Fibroblast of lung (primary cell): ENCODE measurements around the gene EEF2K. TPM values are rescaled to one million over a fixed set of nuclear protein-coding genes. Genes with fewer than 3 reads are reported as not detected.

Experiments used
- DNase-seq, 2 donors: peaks; one replicate each; pipeline versions ENCODE4 v3.0.0 to v3.0.0-alpha.2; 2010; ENCODE audit warnings: low read depth in 2 of 2
- H2AFZ ChIP-seq: 2 replicates; pipeline ENCODE4 v1.5.1; 2012; ENCODE audit warnings: low read length, control low read depth, inconsistent platforms
- H3K27ac ChIP-seq: 2 replicates; pipeline ENCODE4 v1.5.1; 2011; ENCODE audit warnings: low read length, control low read depth; ENCODE audit not compliant: insufficient read depth
- H3K27me3 ChIP-seq: 2 replicates; pipeline ENCODE4 v1.5.1; 2011; ENCODE audit warnings: mild to moderate bottlenecking, low read length; ENCODE audit not compliant: control insufficient read depth, insufficient read depth
- H3K36me3 ChIP-seq: 2 replicates; pipeline ENCODE4 v1.5.1; 2011; ENCODE audit warnings: low read length; ENCODE audit not compliant: control insufficient read depth, insufficient read depth
- H3K4me1 ChIP-seq: 2 replicates; pipeline ENCODE4 v1.5.1; 2011; ENCODE audit warnings: low read length; ENCODE audit not compliant: control insufficient read depth, insufficient read depth; ENCODE audit errors: extremely low read depth
- H3K4me2 ChIP-seq: 2 replicates; pipeline ENCODE4 v1.5.1; 2011; ENCODE audit warnings: low read length, control low read depth; ENCODE audit not compliant: insufficient read depth; ENCODE audit errors: extremely low read depth
- H3K4me3 ChIP-seq, 4 experiments: fragments of 200-600 bp in 1 of 4; sonication (generic) in 1 of 4; replicated peaks in 1 of 4; 2 replicates each; pipeline ENCODE4 v1.5.1; 2011 to 2016; ENCODE audit warnings: low read length in 4 of 4, low read depth in 3 of 4, mild to moderate bottlenecking in 3 of 4, control low read depth in 2 of 4, inconsistent platforms in 1 of 4, mixed read lengths in 1 of 4; ENCODE audit not compliant: insufficient read depth in 1 of 4; ENCODE audit errors: control extremely low read depth in 1 of 4
- H3K79me2 ChIP-seq: 2 replicates; pipeline ENCODE4 v1.5.1; 2012; ENCODE audit warnings: mild to moderate bottlenecking, low read length, inconsistent platforms; ENCODE audit not compliant: control insufficient read depth, insufficient read depth
- H3K9ac ChIP-seq: 2 replicates; pipeline ENCODE4 v1.5.1; 2011; ENCODE audit warnings: mild to moderate bottlenecking, low read length, control low read depth; ENCODE audit not compliant: insufficient read depth
- H3K9me3 ChIP-seq: 2 replicates; pipeline ENCODE4 v1.5.1; 2012; ENCODE audit warnings: low read depth, low read length; ENCODE audit not compliant: control insufficient read depth, insufficient read depth
- H4K20me1 ChIP-seq: 2 replicates; pipeline ENCODE4 v1.5.1; 2011; ENCODE audit warnings: low read length; ENCODE audit not compliant: control insufficient read depth, insufficient read depth; ENCODE audit errors: extremely low read depth
- CTCF ChIP-seq, 2 donors: IDR thresholded peaks in 1 of 2; conservative IDR thresholded peaks in 1 of 2; 1 replicate in 1 of 2; 2 replicates in 1 of 2; pipeline ENCODE4 v1.5.1; 2011 to 2012; ENCODE audit warnings: low read length in 2 of 2, control low read depth in 1 of 2, inconsistent platforms in 1 of 2, low read depth in 1 of 2, mild to moderate bottlenecking in 1 of 2
- EZH2 ChIP-seq: IDR thresholded peaks from 2 replicates; pipeline ENCODE4 v1.5.1; 2012; ENCODE audit warnings: low read length, control low read depth, mild to moderate bottlenecking; ENCODE audit errors: missing control alignments
- polyA plus RNA-seq, 2 donors: library from polyadenylated mRNA; depleted of rRNA in 1 of 2; stranded (reverse) in 1 of 2; unstranded in 1 of 2; fragments of >200 nt; gene quantifications; 2 replicates each; pipeline ENCODE4 v1.2.1, GENCODE V29; 2011 to 2012; ENCODE audit warnings: missing spikeins in 1 of 2
- total RNA-seq: library from RNA; depleted of rRNA; stranded (reverse); fragments of >200 nt; gene quantifications from 2 replicates; pipeline ENCODE4 v1.2.1, GENCODE V29; 2014

Gene EEF2K
- total and polyA plus RNA-seq, 2 donors (not counting 1 experiment from before 2014, with no cell fraction given), result 8.9 to 22.6 TPM

GRCh38 chr16:22326771-22327445 lies 120.8 kb downstream of the EEF2K start:
- no peak for DNase-seq
- Histone ChIP-seq H3K27ac (no peak overlapping the region), H3K4me1 (no peaks in the 10 kb centered on the region), H3K36me3 (peaks cover 29% of the 10 kb centered on the region), H2AFZ (no peak overlapping the region), H3K4me2 (no peak overlapping the region), H3K27me3 (no peaks in the 10 kb centered on the region), H3K79me2 (no peaks in the 10 kb centered on the region), H3K9me3 (no peaks in the 10 kb centered on the region), H3K9ac (no peak overlapping the region), H3K4me3 (no peak overlapping the region), H4K20me1 (no peaks in the 10 kb centered on the region)
- TF ChIP-seq CTCF (conservative IDR thresholded peaks at IDR 0.05 in 1 of 2, IDR thresholded peaks at IDR 0.05 in 1 of 2; ENCODE audit: low read depth in 1 of 2, low read length in 2 of 2) (no peak), EZH2 (no peak)

GRCh38 chr16:22327446-22327775 lies 121.3 kb downstream of the EEF2K start:
- peaks cover 28% of the 10 kb centered on the region for H3K36me3 ChIP-seq
- no peaks in the 10 kb centered on the region for H3K9me3 ChIP-seq
- H3K27me3 ChIP-seq, result no peaks in the 10 kb centered on the region
- no peaks in the 10 kb centered on the region for H4K20me1 ChIP-seq
- no peak overlapping the region for H3K4me2 ChIP-seq
- no peak overlapping the region for H3K4me3 ChIP-seq
- H2AFZ ChIP-seq, result no peak overlapping the region
- no peak overlapping the region for H3K9ac ChIP-seq
- TF ChIP-seq CTCF (conservative IDR thresholded peaks at IDR 0.05 in 1 of 2, IDR thresholded peaks at IDR 0.05 in 1 of 2; ENCODE audit: low read depth in 1 of 2, low read length in 2 of 2) (no peak), EZH2 (no peak)
- no peak for DNase-seq
- H3K4me1 ChIP-seq, result no peaks in the 10 kb centered on the region
- H3K27ac ChIP-seq, result no peak overlapping the region
- no peaks in the 10 kb centered on the region for H3K79me2 ChIP-seq

- Histone ChIP-seq H2AFZ (no peak overlapping the region), H3K4me1 (no peaks in the 10 kb centered on the region), H3K27ac (no peak overlapping the region), H4K20me1 (no peaks in the 10 kb centered on the region), H3K27me3 (no peaks in the 10 kb centered on the region), H3K36me3 (peaks cover 28% of the 10 kb centered on the region), H3K9ac (no peak overlapping the region), H3K9me3 (no peaks in the 10 kb centered on the region), H3K79me2 (no peaks in the 10 kb centered on the region), H3K4me3 (no peak overlapping the region), H3K4me2 (no peak overlapping the region)
- no peak for TF ChIP-seq CTCF (conservative IDR thresholded peaks at IDR 0.05 in 1 of 2, IDR thresholded peaks at IDR 0.05 in 1 of 2; ENCODE audit: low read depth in 1 of 2, low read length in 2 of 2)
- TF ChIP-seq EZH2, result no peak
- DNase-seq, result no peak
Measured at GRCh38 chr16:22328081-22328725, 122.1 kb downstream of the EEF2K start.
